Epithelial cell of esophagus (primary cell): Measurements from ENCODE around the gene GRIP1.

Experiments used
- DNase-seq: peaks from one replicate; pipeline ENCODE4 v3.0.0; 2010; ENCODE audit warnings: low read depth
- H3K4me3 ChIP-seq: 2 replicates; pipeline ENCODE4 v1.5.1; 2011; ENCODE audit warnings: mild to moderate bottlenecking, low read length, control low read depth
- TF ChIP-seq, protein P1 (sequence below): IDR thresholded peaks from 2 replicates; pipeline ENCODE4 v1.5.1; 2011; ENCODE audit warnings: low read depth, mild to moderate bottlenecking, low read length, control low read depth, inconsistent platforms; ENCODE audit not compliant: insufficient read depth; ENCODE audit errors: missing control alignments

GRIP1 gene

DNA sequence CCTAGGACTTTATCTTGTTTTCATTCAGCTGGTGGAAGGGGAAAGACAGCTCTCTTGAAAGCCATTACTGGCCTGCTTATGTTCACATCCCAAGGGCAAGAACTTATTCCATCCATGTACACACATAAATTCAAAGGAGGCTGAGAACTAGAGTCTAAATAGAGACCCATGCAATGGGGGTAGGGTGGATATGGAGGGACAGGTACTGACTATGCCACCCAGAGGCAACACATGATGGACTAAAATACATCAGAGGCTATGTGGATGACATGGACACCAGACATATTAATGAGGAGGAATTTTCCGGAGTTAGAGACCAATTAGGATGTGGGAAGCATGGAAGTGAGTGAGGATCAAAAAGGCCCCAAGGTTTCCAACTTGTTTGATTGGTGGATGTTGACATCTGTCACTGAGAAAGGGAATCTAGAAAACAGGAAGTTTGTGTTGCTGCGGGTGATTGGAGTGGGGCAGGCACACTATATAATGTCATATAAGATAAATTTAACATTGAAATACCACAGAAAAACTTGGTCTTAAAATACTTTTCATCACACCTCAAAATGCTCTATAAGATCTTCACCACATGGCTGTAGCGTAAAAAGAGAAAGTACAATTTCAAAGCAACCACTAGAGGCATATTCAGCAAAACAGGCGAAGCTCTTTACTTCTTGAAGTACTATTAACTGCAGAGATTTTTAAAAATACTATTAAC is 130.4 kb downstream of the GRIP1 start:
- no peak for DNase-seq
- H3K4me3 ChIP-seq = no peak overlapping the region
- TF ChIP-seq, protein P1, sequence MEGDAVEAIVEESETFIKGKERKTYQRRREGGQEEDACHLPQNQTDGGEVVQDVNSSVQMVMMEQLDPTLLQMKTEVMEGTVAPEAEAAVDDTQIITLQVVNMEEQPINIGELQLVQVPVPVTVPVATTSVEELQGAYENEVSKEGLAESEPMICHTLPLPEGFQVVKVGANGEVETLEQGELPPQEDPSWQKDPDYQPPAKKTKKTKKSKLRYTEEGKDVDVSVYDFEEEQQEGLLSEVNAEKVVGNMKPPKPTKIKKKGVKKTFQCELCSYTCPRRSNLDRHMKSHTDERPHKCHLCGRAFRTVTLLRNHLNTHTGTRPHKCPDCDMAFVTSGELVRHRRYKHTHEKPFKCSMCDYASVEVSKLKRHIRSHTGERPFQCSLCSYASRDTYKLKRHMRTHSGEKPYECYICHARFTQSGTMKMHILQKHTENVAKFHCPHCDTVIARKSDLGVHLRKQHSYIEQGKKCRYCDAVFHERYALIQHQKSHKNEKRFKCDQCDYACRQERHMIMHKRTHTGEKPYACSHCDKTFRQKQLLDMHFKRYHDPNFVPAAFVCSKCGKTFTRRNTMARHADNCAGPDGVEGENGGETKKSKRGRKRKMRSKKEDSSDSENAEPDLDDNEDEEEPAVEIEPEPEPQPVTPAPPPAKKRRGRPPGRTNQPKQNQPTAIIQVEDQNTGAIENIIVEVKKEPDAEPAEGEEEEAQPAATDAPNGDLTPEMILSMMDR = no peak

DNA sequence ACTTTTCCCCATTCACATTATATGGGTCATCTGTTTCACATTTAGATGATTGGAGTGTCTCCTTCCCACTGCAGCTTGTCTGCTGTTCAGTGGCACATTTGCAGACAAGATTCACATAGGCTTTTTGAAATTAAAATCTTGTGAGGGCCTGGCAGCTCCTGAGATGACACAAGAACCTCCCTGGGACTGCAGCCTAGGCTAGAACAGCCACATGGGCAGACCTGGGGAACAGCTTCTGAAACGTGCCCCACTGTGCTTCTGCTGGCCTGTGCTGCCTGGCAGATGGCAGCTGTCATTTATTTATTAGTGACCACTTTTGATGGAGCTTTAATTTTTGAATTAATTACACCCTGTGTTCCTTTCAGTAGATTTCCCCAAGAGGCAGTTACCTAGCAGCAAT is 137.4 kb downstream of the GRIP1 start:
- no peak for DNase-seq
- H3K4me3 ChIP-seq = no peak overlapping the region
- TF ChIP-seq, protein P1 = no peak

DNA sequence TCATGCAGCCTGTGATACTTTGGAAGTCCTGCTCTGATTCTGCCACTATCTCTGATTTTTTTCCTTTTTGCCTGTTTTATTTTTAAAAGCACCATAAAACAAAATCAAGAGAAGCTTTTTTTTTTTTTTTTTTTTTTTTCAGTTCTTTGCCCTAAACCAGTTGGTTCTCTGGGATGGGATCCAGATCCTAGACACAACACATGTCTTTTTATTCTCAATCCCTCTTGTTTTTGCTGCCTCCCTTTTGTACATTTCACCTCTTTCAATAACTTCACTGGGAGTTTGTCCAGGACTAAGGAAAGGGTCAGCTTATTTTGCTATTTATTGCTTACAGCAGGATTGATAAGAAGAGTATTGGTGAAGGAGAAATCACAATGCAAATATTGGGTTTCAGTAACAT is 139.4 kb downstream of the GRIP1 start:
- no peak overlapping the region for H3K4me3 ChIP-seq
- no peak for DNase-seq
- TF ChIP-seq, protein P1 = no peak

- H3K4me3 ChIP-seq = no peak overlapping the region
- peak; percentile 34 for DNase-seq
- TF ChIP-seq, protein P1 = no peak
These were observed 139.9 kb downstream of the GRIP1 start for GRCh38 chr12:66538970-66539369.

GRCh38 chr12:66537876-66538275 is 141.0 kb downstream of the GRIP1 start:
- TF ChIP-seq, protein P1 = no peak
- no peak overlapping the region for H3K4me3 ChIP-seq
- no peak for DNase-seq

DNA sequence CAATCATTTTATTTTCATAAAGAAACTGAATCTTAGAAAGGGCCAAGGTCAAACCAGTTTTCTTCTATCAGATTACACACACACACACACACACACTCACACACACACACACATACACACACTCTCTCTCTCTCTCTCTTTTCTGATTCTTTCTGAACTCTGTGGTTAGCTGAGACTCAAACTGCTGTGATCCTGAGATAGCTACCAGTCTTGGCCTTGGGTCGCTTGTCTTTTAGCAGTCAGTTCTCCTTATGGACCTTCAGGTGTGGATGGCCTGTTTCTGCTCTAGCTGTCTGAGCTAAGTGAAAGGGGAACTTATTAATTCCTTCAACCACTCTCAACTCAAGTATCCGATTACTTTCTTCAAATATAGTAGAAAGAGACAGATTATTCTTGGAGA is 145.1 kb downstream of the GRIP1 start:
- TF ChIP-seq, protein P1 = no peak
- H3K4me3 ChIP-seq = no peak overlapping the region
- DNase-seq = no peak

- TF ChIP-seq, protein P1 = no peak
- no peak for DNase-seq
- H3K4me3 ChIP-seq = no peak overlapping the region
These were observed 147.1 kb downstream of the GRIP1 start for GRCh38 chr12:66531766-66532165.
